Stimulated activated CD4-positive, alpha-beta T cell treated with anti-CD3 and anti-CD28 coated beads, Interleukin-1b, Interleukin-23, amount 100 ng/mL, for 48 hours (primary cell): ENCODE data around the gene FKBP4.
"Not testable (repeated sequence)": the region's sequence is repeated elsewhere in the genome, so short reads cannot be mapped to it uniquely, and the experiment has no call there.

ENCODE experiments used
- DNase-seq: peaks from one replicate; pipeline ENCODE4 v3.0.0-alpha.2; 2020

Gene FKBP4

DNA sequence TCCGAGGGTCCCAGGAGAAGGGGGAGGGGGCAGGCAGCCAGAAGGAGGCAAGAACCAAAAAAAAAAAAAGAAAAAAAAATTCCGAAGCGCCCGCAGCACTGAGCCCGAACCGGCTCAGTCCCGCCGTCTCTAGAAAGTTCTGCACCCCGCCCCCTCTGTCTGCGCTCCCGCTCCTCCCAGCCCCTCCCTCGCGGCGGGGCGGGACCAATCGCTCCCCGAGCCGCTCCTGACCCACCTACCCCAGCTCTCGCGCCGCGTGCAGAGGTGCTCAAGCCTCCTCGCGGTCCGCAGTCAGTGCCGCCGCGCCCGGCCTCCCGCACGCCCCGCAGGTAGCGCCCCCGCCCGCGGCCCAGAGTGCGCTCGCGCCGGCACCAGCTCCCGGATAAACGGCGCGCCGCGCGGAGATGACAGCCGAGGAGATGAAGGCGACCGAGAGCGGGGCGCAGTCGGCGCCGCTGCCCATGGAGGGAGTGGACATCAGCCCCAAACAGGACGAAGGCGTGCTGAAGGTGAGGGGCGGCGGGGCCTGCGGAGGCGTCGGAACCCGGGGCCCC lies at the start of gene FKBP4:
Gene FKBP4, plus strand, starts transcription at position 235 of the 554 bp plus-strand sequence. Its CDS starts 170 bp downstream, at position 405.
- DNase-seq = peak; percentile 88

DNA sequence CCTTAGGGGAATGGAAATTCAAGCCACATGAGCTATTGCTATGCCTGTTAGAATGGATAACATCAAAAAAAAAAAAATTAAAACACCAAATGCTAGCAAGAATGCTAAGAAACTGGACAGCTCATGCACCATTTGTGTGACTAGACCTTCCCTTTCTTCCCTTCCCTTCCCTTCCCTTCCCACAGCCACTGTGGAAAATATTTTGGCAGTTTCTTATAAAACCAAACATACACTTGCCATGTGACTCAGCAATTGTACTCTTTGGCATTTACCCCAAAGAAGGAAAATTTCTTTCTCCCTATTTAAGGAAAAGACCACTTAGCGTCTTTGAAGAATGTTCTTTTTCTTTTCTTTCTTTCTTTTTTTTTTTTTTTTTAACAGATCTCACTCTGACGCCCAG lies 49.1 kb upstream of the FKBP4 start:
- DNase-seq = no peak

DNA sequence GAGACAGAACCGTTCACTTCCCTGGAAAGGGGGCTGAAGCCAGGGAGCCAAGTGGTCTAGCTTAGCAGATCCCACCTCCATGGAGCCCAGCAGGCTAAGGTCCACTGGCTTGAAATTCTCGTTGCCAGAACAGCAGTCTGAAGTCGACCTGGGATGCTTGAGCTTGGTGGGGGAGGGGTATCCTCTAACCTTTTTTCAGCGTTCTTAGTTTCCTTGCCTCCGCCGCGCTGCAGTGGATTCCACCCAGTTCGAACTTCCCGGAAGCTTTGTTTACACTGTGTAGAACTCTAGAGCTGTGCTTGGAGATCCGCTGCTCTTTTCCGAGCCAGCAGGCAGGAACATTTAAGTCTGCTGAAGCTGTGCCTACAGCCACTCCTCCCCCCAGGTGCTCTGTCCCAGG lies 45.2 kb upstream of the FKBP4 start:
- no peak for DNase-seq

DNA sequence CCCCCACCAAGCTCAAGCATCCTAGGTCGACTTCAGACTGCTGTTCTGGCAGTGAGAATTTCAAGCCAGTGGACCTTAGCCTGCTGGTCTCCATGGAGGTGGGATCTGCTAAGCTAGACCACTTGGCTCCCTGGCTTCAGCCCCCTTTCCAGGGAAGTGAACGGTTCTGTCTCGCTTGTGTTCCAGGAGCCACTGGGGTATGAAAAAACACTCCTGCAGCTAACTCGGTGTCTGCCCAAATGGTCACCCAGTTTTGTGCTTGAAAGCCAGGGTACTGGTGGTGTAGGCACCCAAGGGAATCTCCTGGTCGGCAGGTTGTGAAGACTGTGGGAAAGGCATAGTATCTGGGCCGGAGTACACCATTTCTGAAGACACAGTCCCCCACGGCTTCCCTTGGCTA lies 44.6 kb upstream of the FKBP4 start:
- no peak for DNase-seq

DNA sequence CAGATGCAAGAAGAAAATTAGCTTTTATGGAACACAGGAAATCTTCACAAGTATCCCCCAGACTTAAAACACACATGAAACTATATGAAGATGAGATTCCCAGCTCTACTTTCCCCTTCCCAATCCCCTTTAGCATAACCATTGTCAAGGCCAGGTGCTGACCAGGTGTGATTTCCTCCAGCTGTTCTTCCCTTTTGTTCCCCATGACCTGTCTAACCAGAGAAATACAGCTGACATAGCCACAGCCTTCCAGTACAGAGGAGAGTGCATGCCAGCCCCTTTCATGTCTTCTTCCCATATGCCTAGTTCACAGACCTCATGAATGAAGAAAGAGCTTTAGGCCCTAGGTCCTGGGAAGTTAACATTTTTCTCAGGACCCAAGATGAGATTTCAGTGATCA lies 43.5 kb upstream of the FKBP4 start:
- no peak for DNase-seq

GRCh38 chr12:2751686-2752085 lies 43.1 kb upstream of the FKBP4 start:
- no peak for DNase-seq

DNA sequence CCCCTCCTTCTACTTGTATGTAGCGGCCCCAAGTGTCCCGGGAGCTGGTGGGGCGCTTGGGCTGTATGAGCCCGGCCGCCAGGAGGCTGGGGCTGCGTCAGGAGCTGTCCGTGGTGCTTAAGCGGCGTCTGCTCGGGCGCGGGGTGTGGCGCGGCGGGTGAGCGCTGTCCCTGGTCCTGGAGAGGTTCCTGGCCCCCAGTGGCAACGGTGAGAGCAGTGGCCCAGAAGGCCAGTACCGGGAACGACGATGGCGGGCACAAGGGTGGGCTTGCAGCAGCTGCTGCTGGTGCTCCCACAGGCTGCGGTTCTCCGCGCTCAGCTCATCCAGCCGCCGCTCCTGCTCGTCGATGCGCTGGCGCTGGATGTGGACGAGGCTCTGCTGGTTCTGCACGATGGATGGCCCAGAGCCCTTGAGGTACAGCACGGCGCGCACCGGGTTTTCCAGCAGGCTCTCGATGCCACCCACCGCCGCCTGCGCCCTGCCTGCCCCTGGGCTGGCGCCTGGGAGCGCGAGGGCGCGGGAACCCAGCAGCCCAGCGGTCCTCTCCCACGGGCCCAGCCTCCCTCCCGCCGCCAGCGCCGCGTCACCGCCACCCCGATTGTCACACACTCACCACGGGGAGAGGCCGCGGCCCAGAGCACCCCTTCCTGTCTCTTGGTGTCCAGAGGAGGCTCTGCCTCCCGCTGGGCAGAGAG lies 41.9 kb upstream of the FKBP4 start:
- peak; percentile 68 for DNase-seq

- DNase-seq = no peak
These were observed 41.2 kb upstream of the FKBP4 start for GRCh38 chr12:2753536-2753935.

GRCh38 chr12:2754208-2754607 lies 40.6 kb upstream of the FKBP4 start:
- no peak for DNase-seq

- no peak for DNase-seq
These were observed 38.0 kb upstream of the FKBP4 start for GRCh38 chr12:2756756-2757155.

GRCh38 chr12:2759733-2760132 lies 35.0 kb upstream of the FKBP4 start:
- DNase-seq = no peak

DNA sequence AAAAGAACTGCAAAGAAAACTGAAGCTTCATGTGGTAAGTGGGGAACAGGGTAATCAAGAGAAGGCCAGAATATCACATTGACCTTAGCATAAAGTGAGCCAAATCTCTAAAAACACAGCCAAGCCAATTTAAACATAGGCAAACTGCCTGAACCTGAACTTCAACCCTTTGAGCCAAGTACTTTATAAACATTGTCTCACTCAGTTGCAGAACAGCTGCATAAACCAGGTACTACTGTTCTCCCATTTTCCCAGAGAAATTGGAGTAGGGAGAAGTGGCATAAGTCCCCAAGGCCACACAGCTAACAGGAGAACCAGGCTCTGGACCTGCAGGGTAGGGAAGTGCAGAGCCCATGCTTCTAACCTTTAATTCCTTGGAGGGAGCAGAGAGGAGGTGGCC lies 30.4 kb upstream of the FKBP4 start:
- no peak for DNase-seq

GRCh38 chr12:2765052-2765451 lies 29.7 kb upstream of the FKBP4 start:
- no peak for DNase-seq

DNA sequence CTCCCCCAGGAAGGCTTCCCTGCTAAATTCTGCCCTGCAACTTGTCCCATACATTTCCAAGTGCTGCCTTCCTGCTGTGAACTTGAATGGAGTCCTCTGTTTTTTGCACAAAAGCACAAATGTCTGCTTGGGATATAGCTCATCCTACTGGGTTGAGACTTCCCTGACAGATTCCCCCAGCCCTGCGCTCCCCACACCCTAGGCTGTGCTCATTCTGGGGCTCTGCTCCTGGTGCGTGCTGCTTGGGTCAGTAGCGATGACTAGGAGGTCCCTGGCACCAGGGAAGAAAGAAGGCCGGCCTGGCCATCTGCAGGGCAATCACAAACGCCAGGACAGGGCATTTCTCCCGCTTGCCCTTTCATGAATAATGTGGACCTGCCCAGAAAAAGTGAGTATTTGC lies 29.2 kb upstream of the FKBP4 start:
- DNase-seq = no peak

DNA sequence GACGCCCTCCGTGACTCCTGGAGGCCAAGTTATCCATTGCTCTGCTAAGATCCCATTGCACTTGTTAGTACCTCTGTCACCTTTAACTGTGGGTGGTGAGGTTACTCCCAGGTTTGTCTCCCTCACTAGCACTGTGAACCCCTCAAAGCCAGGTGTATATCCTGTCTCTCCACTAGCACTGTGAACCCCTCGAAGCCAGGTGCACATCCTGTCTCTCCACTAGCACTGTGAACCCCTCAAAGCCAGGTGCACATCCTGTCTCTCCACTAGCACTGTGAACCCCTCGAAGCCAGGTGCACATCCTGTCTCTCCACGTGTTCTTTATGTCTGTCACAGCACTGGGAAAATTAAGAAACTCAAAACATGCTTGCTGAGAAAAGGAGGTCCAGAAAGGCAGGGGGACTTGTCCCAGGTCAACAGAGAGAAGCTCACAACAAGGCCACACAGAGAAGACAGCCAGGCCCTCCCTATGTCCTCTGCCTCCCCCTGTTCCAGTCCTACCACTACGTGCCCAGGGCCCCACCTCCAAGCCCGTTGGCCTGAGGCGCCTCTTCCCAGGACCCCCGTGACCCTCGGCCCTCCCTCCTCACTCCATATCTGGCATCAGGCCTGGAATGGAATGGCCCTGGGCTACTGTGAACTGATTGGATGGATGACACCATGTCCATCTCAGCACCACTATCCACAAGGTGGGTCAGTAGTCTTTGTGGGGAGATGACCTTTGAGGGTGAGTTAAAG lies 26.4 kb upstream of the FKBP4 start:
- no peak for DNase-seq

GRCh38 chr12:2769866-2770533 lies 24.8 kb upstream of the FKBP4 start:
- DNase-seq = no peak

- DNase-seq = not testable (repeated sequence)
These were observed 24.2 kb upstream of the FKBP4 start for GRCh38 chr12:2770544-2770943.

DNA sequence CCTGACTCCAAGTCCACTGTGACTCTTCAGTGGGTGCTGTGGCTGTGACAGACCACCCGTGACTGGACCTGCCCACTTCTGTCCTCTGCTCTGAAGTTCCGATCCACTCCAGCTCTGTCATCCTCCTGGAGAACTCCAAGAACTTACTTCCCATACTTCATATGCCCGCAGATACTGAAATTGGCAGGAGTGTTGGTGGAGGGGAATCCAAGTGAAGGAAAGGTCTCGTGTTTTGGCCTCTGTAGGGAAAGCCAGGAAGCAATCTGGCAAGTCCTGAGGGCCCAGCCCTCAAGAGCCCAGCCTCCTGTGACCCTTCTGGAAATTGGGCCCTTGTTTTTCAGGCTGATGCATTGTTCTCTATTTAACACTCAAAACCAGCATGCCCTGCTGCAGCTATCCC lies 22.4 kb upstream of the FKBP4 start:
- no peak for DNase-seq

GRCh38 chr12:2773199-2773875 lies 21.4 kb upstream of the FKBP4 start:
- DNase-seq = no peak

- DNase-seq = no peak
These were observed 19.3 kb upstream of the FKBP4 start for GRCh38 chr12:2775431-2775830.

DNA sequence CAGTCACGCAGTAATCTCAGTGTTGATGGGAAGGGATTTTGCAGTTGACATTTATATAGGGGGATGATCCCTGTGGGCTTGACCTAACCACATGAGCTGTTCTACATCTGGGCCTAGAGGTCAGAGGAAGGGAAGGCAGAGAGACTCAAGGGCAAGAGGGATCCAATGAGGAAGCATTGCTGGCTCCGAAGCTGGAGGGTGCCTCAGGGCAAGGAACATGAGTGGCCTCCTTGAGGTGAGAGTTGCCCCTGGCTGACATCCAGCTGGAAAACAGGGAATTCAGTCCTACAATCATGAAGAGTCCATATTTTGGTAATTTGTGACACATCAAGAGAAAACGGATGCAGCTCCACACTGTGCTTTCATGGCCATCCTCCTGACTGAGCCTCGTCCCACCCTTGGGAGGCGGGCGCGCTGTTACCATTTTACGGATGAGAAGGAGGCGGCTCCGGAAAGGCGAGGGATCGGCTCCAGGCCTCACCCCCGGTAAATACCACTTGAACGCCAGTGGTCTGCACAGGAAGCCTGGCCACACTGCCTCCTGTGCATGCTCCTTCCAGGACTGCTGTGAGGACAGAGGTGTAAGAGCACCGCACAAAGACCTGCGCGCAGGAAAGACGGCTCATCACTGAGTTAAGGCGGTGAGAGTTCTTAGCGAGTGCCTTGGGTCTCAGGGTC lies 18.5 kb upstream of the FKBP4 start:
- DNase-seq = no peak

- DNase-seq = no peak
These were observed 15.5 kb upstream of the FKBP4 start for GRCh38 chr12:2779281-2779680.
